HG03175 (cell line): ENCODE results near the gene CCNF.
A peak's percentile ranks its signal among the peaks of the same experiment; 100 is the strongest.
"Not testable (repeated sequence)": the region's sequence is repeated elsewhere in the genome, so short reads cannot be mapped to it uniquely, and the experiment has no call there.

Source experiments
- ATAC-seq: cut with Tn5 transposase; IDR thresholded peaks from one replicate; pipeline ENCODE4 v1.9.1; 2021; ENCODE audit warnings: mild to moderate bottlenecking, moderate library complexity; ENCODE audit not compliant: unreplicated experiment

CCNF gene

DNA sequence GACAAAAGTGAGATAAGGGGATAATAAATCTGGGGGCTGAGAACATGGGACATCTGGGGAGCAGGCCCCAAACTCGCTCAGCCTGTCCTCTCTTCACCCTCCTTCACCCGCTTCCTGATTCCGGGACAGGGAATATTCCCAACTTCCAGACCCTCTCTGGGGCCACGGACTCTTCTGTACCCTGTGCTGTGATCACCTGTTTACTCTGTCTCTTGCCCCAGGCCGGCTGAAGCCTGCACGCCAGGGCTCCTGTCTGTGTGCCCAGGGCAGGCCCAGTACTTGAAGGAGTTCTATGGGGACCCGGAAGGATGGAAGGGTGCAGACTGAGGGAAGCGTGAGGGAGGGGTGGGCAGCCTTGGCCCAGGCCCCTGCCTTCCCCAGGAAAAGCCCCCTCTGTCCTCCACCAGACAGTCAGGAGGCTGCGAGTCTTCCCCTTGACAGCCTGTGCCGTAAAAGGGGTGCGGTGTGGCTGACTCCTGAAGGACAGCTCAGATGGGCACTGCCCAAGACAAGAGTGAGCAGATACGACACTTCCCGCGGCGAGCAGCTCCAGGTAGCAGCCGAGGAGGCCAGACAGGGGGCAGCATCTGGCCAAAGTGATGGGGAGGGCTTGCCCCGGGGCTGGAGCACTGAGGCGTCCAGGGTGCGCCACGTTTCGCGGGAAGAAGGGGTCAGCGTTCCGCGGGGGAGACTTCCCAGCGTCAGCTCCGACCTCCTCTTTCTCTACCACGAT is 1.0 kb upstream of the CCNF start:
- ATAC-seq = no peak

DNA sequence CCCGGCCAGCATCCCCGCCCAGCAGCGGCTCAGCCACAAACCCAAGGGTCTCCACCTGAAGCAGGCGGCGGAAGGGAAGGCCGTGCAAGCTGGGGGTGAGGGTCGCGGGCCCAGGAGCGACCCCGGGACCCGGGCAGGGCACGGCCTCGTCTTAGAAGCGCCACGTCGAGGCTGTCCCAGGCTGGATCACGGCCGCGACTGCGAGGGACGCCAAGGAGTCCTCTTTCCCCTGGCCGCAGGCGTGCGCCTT is 538 bp upstream of the CCNF start:
- peak; percentile 25 for ATAC-seq

DNA sequence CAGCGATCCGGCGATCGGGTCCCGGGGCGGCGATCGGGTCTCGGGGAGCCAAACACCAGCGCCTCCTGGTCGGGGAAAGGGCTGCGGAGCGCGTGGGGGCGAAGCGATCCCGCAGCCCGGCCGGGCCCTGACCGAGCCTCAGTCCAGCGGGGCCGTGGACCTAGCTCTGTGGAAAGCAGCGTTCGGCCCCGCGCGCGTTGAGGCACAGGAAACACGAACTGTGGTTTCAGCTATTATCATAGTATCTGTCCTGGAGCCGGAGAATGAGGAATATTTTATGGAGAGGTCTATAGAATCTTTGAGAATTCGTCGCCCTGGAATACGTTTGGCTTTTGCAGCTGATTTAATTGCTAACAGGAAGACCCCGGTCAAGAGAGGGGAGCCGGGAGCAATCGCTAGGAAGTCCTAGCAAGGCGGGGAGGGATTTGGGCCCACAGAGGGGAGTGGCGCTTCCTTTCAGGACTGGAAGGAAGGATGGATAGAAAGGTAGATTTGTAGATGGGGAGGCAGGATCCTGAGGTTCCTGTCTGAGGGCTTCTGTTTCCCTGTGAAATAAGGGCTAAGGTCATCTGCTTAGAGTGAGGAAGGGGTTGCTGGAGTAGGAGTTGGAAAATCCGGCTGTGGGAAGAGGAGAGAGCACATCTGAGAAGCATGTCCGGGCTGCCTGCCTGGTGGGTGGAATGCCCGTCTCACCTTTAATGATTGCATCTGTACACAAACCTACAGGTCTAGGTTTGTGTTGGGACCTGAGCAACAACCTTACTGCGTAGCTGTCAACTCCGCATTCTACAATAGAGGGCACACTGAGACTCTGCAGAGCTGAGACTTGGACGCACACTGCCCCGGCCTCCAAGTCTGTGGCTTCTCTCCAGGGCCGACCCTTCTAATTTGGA is 770 bp downstream of the CCNF start:
- ATAC-seq = peak; percentile 16

DNA sequence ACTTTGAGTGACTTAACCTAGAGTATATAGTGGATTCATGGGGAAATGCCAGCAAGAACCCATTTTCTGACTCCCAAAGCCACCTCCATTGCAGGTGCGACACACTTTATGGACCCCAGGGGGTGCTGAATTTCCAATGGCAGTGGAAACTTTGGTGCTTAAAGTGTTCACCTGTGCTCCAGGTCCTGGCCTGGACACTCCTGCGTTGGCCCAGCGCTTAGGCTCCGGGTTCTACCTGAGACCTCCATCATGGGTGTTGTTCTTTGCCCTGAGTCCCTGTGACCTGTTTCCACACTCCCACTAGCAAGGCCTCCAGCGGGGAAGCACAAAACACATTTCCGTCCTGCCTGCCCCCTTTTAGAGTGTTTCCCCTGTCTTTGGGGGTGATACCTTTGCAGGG is 3.0 kb downstream of the CCNF start:
- no peak for ATAC-seq

DNA sequence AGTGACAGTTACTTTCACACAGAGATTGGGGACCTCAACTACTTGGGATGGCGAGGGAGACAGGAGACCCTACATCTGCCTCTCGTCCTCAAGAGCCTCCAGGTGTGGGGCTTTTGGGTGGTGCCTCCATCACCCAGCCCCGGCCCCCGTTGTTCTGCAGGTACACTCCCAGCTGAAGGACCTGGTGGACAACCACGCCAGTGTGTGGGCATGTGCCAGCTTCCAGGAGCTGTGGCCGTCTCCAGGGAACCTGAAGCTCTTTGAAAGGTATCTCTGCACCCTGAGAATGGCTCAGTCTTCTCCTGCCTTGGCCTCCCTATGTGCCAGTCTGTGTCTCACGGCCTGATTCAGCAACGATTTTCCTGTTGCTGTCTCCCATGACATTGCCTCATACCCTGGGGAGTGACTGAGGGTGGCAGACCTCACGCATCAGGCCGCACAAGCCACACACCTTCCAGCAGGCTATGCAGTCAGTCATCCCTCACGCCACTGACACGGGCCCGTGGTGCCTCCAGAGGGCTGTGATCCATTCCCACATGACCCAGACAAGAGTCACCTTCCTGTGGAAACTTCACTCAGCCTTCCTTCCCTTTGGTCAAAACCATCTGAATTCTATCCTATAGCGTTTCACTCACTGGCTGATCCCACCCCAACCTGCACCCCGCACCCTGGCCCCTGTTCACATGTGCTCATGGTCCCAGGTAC is 3.7 kb downstream of the CCNF start:
- no peak for ATAC-seq

DNA sequence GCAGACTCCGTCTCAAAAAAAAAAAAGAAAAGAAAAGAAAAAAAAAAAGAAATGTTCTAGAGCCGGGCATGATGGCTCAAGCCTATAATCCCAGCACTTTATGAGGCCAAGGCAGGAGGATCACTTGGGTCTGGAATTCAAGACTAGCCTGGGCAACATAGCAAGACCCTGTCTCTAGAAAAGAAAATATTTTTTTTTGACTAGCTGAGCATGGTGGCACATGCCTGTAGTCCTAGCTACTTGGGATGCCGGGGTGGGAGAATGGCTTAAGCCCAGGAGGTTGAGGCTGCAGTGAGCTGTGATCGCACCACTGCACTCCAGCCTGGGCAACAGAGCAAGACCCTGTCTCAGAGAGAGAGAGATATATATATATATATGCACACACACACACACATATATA is 6.0 kb downstream of the CCNF start:
- not testable (repeated sequence) for ATAC-seq

DNA sequence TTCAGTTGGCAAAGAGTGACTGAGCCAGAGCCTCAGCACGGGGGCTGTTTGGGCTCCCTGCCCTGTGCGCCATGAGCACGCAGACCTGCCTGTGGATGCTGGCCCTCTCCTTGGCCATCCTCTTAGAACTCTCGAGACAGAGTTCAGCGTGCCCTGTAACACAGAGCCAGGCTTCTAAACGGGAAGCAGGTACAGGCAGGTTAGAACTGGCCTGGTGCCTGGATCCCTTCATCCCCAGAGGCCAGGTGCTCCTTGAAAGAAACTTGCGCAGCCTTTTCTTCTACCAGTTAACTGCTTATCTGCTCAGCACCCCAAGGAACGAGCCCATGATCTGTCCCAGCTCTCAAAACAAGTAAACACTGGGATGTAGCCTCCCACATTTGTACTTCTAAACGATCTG is 6.9 kb downstream of the CCNF start:
- no peak for ATAC-seq

DNA sequence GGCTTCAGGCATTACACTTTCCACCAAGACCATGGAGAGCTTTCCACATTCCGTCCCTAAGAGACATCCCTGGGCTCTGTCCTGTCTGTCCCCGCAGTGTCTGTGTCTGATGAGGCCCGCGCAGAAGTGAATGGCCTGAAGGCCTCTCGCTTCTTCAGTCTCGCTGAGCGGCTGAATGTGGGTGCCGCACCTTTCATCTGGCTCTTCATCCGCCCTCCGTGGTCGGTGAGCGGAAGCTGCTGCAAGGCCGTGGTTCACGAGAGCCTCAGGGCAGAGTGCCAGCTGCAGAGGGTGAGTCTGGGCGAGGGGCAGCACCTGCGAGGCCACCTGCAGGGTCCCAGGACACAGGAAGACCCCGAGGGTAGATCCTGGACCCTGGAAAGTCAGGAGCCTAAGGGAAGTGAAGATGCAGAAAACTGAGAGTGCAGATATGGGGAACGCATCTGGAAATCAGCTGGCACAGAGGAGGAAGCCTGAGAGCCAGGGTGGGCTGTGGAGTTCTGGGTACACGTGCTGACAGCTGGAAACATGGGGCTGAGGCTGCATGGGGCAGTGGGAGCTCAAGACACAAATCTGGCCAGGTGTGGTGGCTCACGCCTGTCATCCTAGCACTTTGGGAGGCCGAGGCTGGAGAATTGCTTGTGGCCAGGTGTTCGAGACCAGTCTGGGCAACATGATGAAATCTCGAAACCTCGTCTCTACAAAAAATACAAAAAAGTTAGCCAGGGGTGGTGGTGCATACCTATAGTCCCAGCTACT is 8.0 kb downstream of the CCNF start:
- no peak for ATAC-seq

DNA sequence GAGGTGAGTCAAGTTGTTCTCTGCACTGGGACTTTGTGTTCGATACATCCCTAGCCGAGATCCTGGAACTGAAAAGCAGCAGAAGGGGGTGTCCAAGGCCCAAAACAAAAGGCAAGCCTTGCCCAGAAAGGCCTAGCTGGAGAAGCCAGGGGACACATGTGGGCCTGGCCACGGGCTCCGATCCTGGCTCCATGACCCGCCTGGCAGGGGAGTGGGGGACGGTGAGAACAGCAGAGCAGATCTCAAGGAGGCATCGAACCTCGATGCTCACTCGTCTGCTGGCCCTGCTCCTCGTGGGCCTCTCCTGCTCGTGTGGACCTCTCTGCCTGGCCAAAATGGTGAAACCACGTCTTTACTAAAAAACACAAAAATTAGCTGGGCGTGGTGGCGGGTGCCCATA is 8.9 kb downstream of the CCNF start:
- no peak for ATAC-seq

DNA sequence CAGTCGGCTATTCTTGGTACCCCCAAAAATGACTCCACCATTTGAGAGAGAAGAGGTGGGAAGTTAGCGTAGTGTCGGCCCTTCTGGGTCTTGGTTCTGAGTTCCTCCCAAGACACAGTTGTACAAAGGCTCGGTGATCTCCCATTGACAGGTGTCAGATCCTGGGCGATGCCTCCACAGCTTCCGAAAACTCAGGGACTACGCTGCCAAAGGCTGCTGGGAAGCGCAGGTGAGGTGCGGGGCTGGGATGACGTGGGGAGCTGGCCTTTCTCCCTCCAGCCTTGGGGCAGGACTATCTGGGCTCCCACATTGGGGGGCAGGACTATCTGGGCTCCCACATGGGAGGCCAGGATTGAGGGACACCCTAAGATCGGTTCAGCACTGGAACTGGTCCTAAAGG is 10.4 kb downstream of the CCNF start:
- ATAC-seq = no peak

DNA sequence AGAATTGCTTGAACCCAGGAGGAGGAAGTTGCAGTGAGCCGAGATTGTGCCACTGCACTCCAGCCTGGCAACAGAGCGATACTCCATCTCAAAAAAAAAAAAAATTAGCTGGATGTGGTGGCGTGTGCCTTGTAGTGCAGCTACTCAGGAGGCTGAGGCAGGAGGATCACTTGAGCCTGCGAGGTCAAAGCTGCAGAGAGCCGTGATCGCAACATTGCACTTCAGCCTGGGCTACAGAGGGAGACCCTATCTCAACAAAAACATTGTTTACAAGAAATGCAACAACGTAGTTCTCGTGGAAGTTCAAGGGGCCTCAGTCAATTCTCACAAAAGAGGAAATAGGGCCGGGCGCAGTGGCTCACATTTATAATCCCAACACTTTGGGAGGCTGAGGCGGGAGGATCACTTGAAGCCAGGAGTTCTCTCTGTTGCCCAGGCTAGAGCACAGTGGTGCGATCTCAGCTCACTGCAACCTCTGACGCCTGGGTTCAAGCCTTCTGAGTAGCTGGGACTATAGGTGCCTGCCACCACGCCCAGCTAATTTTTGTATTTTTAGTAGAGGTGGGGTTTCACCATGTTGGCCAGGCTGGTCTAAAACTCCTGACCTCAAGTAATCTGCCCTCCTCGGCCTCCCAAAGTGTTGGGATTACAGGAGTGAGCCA is 12.0 kb downstream of the CCNF start:
- ATAC-seq = not testable (repeated sequence)

DNA sequence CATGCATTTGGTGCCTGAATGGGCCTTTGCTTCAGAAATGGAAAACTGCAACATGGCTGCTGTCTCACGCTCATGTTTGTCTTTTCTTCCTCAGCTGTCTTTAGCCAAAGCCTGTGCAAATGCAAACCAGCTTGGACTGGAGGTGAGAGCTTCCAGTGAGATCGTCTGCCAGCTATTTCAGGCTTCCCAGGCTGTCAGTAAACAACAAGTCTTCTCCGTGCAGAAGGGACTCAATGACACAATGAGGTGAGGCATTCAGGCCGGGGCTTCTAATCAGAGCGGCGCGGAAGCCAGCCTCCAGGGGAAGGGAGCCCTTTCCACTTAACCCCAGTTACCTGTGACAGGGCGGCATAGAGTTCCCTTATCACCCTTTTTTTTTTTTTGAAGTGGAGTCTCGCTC is 14.3 kb downstream of the CCNF start:
- ATAC-seq = no peak

DNA sequence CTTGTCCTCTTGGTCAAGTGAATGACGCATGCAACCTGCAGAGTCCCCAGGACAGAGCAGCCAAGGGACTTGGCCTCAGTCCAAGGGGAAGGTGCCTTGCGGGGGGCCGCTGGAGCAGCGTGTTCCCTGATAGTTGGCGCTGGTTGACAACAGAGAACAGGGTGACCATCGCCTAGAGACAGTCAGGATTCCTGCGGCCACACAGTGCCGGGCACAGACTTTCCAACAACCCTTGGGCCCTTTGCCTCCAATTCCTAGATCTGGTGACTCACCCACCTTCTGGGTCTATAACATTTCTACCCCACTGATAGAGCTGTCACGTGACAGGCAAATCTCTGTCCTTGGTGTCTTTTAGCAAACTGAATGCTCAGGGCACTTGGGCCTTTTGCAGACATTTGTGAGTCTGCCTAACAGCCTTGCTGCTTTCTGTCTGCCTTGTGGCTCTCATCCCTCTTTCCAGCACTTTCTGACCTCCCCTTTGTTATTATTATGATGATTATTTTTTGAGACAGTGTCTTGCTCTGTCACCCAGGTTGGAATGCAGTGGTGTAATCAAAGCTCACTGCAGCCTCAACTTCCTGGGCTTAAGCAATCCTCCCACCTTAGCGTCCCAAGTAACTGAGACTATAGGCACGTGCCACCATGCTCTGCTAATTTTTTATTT is 18.8 kb downstream of the CCNF start:
- no peak for ATAC-seq

DNA sequence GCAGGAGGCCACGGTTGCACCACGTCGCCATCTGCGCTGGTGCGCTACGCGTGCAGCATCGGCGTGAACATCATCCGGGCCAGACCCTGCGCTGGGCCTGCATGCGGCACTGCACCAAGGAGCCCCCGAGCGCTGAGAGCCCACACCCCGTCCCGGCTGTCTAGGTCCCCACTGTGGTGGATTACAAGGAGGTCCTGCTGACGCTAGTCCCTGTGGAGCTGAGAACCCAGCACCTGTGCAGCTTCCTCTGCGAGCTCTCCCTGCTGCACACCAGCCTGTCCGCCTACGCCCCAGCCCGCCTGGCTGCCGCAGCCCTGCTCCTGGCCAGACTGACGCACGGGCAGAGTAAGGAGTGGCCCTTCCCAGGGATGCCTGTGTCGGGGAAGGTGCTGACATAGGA is 19.9 kb downstream of the CCNF start:
- ATAC-seq = no peak

DNA sequence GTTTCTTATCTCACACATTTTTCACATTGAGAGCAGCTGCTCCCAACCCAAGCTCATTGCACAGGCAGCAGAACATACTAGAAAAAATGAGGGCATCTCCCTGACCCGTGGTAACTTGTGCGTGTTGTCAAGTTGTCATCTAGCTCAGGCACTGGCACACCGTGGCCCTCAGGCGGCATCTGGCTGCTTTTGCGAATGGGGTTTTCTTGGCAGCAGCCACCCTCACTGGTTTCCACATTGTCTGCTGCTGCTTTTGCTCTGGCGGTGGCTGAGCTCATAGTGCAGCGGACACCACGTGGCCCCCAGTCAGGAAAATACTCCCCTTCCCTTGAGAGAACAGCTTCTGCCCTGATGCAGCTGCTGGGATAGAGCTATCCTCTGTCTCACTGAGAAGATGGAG is 21.3 kb downstream of the CCNF start:
- no peak for ATAC-seq

DNA sequence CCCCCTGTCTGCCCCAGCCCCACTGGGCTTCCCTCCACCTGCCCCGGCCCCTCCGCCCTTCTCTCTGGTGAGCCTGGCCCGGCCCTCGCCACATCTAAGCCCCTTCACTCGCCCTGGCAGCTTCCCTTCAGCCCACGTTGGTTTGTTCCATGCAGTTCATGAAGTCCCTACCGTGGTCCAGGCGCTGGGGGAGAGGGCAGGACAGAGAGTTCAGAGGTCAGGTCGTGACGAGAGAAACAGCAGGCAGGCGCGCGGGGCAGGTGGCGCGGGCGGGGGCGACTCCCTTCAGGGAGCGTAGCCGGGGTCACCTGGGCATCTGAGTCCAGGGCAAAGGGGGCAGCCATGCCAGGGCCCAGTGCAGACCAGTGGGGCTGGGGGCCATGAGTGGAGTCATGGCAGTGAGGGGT is 21.7 kb downstream of the CCNF start:
- ATAC-seq = no peak

DNA sequence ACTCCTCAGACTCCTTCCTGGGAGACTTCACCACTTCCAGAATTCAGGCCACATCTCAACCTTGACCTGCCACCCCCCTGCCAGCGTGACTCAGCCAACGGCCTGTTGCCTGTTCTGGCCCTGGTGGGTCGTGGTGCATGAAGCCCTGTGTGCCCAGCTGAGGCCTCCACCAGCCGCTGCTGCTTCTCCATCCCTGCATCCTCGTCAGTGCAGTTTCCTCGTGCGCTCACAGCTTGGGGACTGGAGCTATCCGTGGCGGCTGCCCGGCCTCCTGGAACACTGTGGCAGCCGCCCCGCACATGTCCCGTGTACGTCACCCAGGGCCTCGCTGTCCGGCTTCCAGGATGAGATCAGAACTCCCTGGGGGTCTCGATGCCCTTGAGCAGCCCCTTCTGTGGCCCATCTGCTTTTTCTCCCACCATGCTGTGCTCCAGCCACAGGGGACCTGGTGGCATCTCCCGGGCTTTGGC is 22.6 kb downstream of the CCNF start:
- ATAC-seq = no peak

DNA sequence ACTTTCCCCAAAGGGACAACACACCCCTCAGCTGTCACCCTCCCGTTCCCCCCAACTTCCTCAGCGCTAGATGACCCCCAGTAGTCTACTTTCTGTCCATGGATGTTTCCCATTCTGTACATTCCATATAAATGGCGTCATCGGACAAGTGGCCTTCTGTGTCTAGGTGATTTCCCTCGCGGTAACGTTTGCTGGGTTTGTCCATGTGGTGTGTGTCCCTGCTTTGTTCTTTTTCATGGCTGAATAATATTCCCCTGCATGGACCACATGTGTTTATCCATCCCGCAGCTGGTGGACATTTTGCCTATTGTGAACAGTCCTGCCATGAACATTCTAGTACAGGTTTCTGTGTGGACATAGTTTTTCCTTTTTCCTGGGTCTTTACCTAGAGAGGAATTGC is 23.4 kb downstream of the CCNF start:
- no peak for ATAC-seq

DNA sequence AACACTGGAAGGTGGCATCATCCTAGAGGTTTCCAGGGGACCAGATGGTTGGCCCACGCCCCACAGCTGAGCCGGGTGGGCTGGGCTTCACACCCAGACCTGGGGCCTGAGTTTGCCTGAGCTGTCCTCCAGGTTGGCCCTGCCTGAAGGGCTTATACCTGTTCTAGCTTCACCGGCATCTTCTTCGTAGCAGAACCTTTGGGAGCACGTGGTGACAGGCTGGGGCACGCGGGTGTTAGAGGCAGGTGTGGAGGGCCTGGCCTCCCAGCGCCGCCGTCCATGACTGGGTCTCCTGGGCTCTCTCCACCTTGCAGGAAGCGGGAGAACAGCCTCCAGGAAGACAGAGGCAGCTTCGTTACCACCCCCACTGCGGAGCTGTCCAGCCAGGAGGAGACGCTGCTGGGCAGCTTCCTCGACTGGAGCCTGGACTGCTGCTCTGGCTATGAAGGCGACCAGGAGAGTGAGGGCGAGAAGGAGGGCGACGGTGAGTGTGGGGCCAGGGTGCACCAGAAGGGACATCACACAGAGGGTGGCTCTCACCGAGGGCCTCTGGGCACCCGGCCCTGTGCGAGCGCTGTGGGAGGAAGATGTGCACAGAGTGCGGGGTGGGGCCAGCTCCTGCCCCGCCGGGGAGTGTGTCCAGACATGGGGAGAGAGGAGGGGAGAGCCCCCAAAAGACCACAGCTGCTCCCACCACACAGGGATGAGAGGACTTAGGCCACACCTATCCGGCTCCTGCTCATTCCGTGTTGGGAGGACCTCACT is 26.0 kb downstream of the CCNF start:
- ATAC-seq = no peak
